Stimulated activated CD4-positive, alpha-beta T cell treated with anti-CD3 and anti-CD28 coated beads, Interleukin-1b, Interleukin-23, amount 100 ng/mL, for 4 hours (primary cell): ENCODE data around the gene AGBL1.
"Not testable (repeated sequence)": the region's sequence is repeated elsewhere in the genome, so short reads cannot be mapped to it uniquely, and the experiment has no call there.

Experiments used
- DNase-seq, 2 donors: peaks; one replicate each; pipeline ENCODE4 v3.0.0-alpha.2; 2020; ENCODE audit warnings: low read depth in 2 of 2

Gene AGBL1

GRCh38 chr15:86399041-86399954 lies 319.6 kb downstream of the AGBL1 start:
- no peak for DNase-seq

- DNase-seq, result no peak
Measured at GRCh38 chr15:86403221-86403620, 323.6 kb downstream of the AGBL1 start.

- no peak for DNase-seq
Measured at GRCh38 chr15:86403914-86404583, 324.4 kb downstream of the AGBL1 start.

GRCh38 chr15:86408261-86408660 lies 328.6 kb downstream of the AGBL1 start:
- DNase-seq, result no peak

GRCh38 chr15:86411916-86412315 lies 332.2 kb downstream of the AGBL1 start:
- DNase-seq, result no peak

- DNase-seq, result no peak
Measured at GRCh38 chr15:86413191-86413590, 333.5 kb downstream of the AGBL1 start.

- DNase-seq, result no peak
Measured at GRCh38 chr15:86425746-86426145, 346.1 kb downstream of the AGBL1 start.

- DNase-seq, result no peak
Measured at GRCh38 chr15:86432861-86433260, 353.2 kb downstream of the AGBL1 start.

GRCh38 chr15:86433983-86434382 lies 354.3 kb downstream of the AGBL1 start:
- DNase-seq, result no peak

GRCh38 chr15:86439614-86440013 lies 359.9 kb downstream of the AGBL1 start:
- DNase-seq, result no peak

GRCh38 chr15:86444527-86444926 lies 364.9 kb downstream of the AGBL1 start:
- DNase-seq, result no peak

- DNase-seq, result no peak
Measured at GRCh38 chr15:86445579-86446252, 366.0 kb downstream of the AGBL1 start.

- DNase-seq, result no peak
Measured at GRCh38 chr15:86446253-86446640, 366.6 kb downstream of the AGBL1 start.

- not testable (repeated sequence) for DNase-seq
Measured at GRCh38 chr15:86465470-86466039, 385.9 kb downstream of the AGBL1 start.

- DNase-seq, result no peak
Measured at GRCh38 chr15:86481720-86482119, 402.0 kb downstream of the AGBL1 start.

GRCh38 chr15:86483936-86484335 lies 404.3 kb downstream of the AGBL1 start:
- no peak for DNase-seq

GRCh38 chr15:86488046-86488445 lies 408.4 kb downstream of the AGBL1 start:
- no peak for DNase-seq

GRCh38 chr15:86489981-86490380 lies 410.3 kb downstream of the AGBL1 start:
- DNase-seq, result no peak

- no peak for DNase-seq
Measured at GRCh38 chr15:86491118-86491517, 411.4 kb downstream of the AGBL1 start.

GRCh38 chr15:86493884-86494283 lies 414.2 kb downstream of the AGBL1 start:
- no peak for DNase-seq

- DNase-seq, result no peak
Measured at GRCh38 chr15:86494475-86494874, 414.8 kb downstream of the AGBL1 start.

GRCh38 chr15:86502301-86502700 lies 422.6 kb downstream of the AGBL1 start:
- no peak for DNase-seq
